22Rv1 (cell line): Measurements from ENCODE around the gene PFKFB2.

ENCODE experiments used
- CTCF ChIP-seq: fragments of 450-650 bp; IDR thresholded peaks from 2 replicates; pipeline ENCODE4 v1.5.1; 2017; ENCODE audit warnings: mild to moderate bottlenecking
- ZFX ChIP-seq: fragments of 450-650 bp; IDR thresholded peaks from 2 replicates; pipeline ENCODE4 v1.6.1; 2017; ENCODE audit warnings: antibody characterized with exemption, borderline replicate concordance

GRCh38 chr1:207007352-207008033 is 45.6 kb upstream of the PFKFB2 start:
- TF ChIP-seq CTCF (no peak), ZFX (no peak)
